Lower lobe of right lung (tissue), 2 donors: Measurements from ENCODE around the gene HYAL3. TPM values are rescaled to one million over a fixed set of nuclear protein-coding genes. Genes with fewer than 3 reads are reported as not detected.
A peak's percentile ranks its signal among the peaks of the same experiment; 100 is the strongest.

Experiments used
- ATAC-seq, 2 donors: fragments of 200-7000 bp; cut with Tn5 transposase; one replicate each; pipeline ENCODE4 v1.9.1; 2020 to 2022; ENCODE audit warnings: mild to moderate bottlenecking in 2 of 2, moderate library complexity in 2 of 2
- DNase-seq: peaks from one replicate; pipeline ENCODE4 v3.0.0-alpha.2; 2020
- H3K27ac ChIP-seq: fragments of 200-600 bp; one replicate; pipeline ENCODE4 v1.8.0; 2022
- H3K27me3 ChIP-seq: fragments of 200-600 bp; one replicate; pipeline ENCODE4 v1.8.0; 2022; ENCODE audit warnings: low read depth
- H3K36me3 ChIP-seq: fragments of 200-600 bp; one replicate; pipeline ENCODE4 v1.8.0; 2022; ENCODE audit warnings: mild to moderate bottlenecking
- H3K4me1 ChIP-seq: fragments of 200-600 bp; one replicate; pipeline ENCODE4 v1.8.0; 2022
- H3K4me3 ChIP-seq: fragments of 200-600 bp; one replicate; pipeline ENCODE4 v1.8.0; 2022; ENCODE audit warnings: mild to moderate bottlenecking
- H3K9me3 ChIP-seq: fragments of 200-600 bp; one replicate; pipeline ENCODE4 v1.8.0; 2022
- CTCF ChIP-seq: fragments of 200-600 bp; IDR thresholded peaks from one replicate; pipeline ENCODE4 v1.8.0; 2022; ENCODE audit warnings: antibody characterized with exemption, mild to moderate bottlenecking
- intact Hi-C: fragments of 100-400 bp; cut with DNase I; formaldehyde crosslinking; loops from one replicate; pipeline ENCODE4 v1.11.0; 2022
- total RNA-seq: library from RNA; stranded (reverse); fragmentation: NEBNext Ultra II Directional; extraction: Animal tissue kit (Norgen Biotek cat#: 25700); gene quantifications from one replicate; pipeline ENCODE4 v1.2.1, GENCODE V29; 2021
- donor health status: DM: no; HTN: yes; CAD: no; lungs with severe emphysema.

HYAL3 gene
- total RNA-seq, 1 donor from 2014 or later: 4.0 TPM

- H3K36me3 ChIP-seq: peaks cover 91% of the 10 kb centered on the region
- ATAC-seq: no peak
Observed at GRCh38 chr3:50255251-50255615, 44.0 kb downstream of the HYAL3 start.

GRCh38 chr3:50254577-50255250 lies 44.5 kb downstream of the HYAL3 start:
- peaks cover 84% of the 10 kb centered on the region for H3K4me1 ChIP-seq
- intact Hi-C loops: no loop called here
- no peaks in the 10 kb centered on the region for H3K27me3 ChIP-seq
- no peaks in the 10 kb centered on the region for H3K9me3 ChIP-seq
- ATAC-seq (peak; percentile 59 to 72), DNase-seq (peak; percentile 86)
- no peak for TF ChIP-seq CTCF
- H3K27ac ChIP-seq: peak overlapping the region; percentile 96
- peaks cover 96% of the 10 kb centered on the region for H3K36me3 ChIP-seq
- no peak overlapping the region for H3K4me3 ChIP-seq

More at GRCh38 chr3:50255251-50255615, 44.0 kb downstream of the HYAL3 start:
- no peak for TF ChIP-seq CTCF
- no peak for DNase-seq
- no peaks in the 10 kb centered on the region for H3K27me3 ChIP-seq
- peaks cover 82% of the 10 kb centered on the region for H3K4me1 ChIP-seq
- no peak overlapping the region for H3K4me3 ChIP-seq
- intact Hi-C loops: no loop called here
- H3K9me3 ChIP-seq: no peaks in the 10 kb centered on the region
- H3K27ac ChIP-seq: peak overlapping the region; percentile 96

GRCh38 chr3:50251220-50251619 lies 48.0 kb downstream of the HYAL3 start:
- peaks cover 92% of the 10 kb centered on the region for H3K4me1 ChIP-seq
- H3K36me3 ChIP-seq: peaks cover 85% of the 10 kb centered on the region
- intact Hi-C loops: no loop called here

GRCh38 chr3:50250514-50250913 lies 48.7 kb downstream of the HYAL3 start:
- peaks cover 92% of the 10 kb centered on the region for H3K4me1 ChIP-seq
- TF ChIP-seq CTCF: no peak
- peaks cover 82% of the 10 kb centered on the region for H3K36me3 ChIP-seq
- H3K27ac ChIP-seq: peak overlapping the region; percentile 96
- no peak for ATAC-seq
- no peak for DNase-seq
- H3K9me3 ChIP-seq: no peaks in the 10 kb centered on the region
- H3K4me3 ChIP-seq: no peak overlapping the region
- H3K27me3 ChIP-seq: no peaks in the 10 kb centered on the region
- intact Hi-C loops: no loop called here

More at GRCh38 chr3:50251220-50251619, 48.0 kb downstream of the HYAL3 start:
- DNase-seq: no peak
- H3K27ac ChIP-seq: peak overlapping the region; percentile 96
- no peaks in the 10 kb centered on the region for H3K9me3 ChIP-seq
- H3K27me3 ChIP-seq: no peaks in the 10 kb centered on the region
- ATAC-seq: no peak
- no peak overlapping the region for H3K4me3 ChIP-seq
- no peak for TF ChIP-seq CTCF

- no peak for ATAC-seq
- H3K27ac ChIP-seq: peak overlapping the region; percentile 96
Observed at GRCh38 chr3:50249457-50249856, 49.7 kb downstream of the HYAL3 start.

More at GRCh38 chr3:50249457-50249856, 49.7 kb downstream of the HYAL3 start:
- Histone ChIP-seq H3K27me3 (no peaks in the 10 kb centered on the region), H3K36me3 (peaks cover 77% of the 10 kb centered on the region), H3K4me3 (no peak overlapping the region), H3K9me3 (no peaks in the 10 kb centered on the region), H3K4me1 (peaks cover 92% of the 10 kb centered on the region)
- no peak for TF ChIP-seq CTCF
- no peak for DNase-seq
- intact Hi-C loops: no loop called here
